ENCODE results near the gene SLC4A11.
A peak's percentile ranks its signal among the peaks of the same experiment; 100 is the strongest.

The SLC4A11 gene

GRCh38 chr20:3255728-3256127 is 16.7 kb upstream of the SLC4A11 start:
- H3K27ac ChIP-seq = no peak overlapping the region
- TF ChIP-seq CTCF (conservative IDR thresholded peaks at IDR 0.05) = no peak

DNA sequence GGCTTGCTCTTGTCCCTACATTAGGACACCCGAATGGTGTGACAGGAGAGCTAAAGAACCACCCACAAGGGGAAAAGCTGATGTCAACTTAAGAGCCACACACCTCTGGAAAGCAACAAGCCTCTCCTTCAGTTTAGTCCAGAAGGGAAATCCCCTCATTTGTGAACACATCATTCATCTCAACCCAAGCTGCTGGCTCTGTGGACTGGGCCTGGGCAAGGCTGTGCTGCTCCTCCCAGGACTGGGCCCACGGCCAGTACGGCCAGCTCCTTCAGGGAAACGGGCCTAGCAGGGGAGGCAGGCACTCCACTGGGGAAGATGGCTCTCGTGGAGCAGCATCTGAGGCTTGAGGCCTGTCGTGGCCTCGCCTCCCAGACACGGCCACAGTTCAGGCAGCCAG is 12.8 kb upstream of the SLC4A11 start:
- TF ChIP-seq CTCF (conservative IDR thresholded peaks at IDR 0.05) = no peak
- H3K27ac ChIP-seq = no peak overlapping the region

DNA sequence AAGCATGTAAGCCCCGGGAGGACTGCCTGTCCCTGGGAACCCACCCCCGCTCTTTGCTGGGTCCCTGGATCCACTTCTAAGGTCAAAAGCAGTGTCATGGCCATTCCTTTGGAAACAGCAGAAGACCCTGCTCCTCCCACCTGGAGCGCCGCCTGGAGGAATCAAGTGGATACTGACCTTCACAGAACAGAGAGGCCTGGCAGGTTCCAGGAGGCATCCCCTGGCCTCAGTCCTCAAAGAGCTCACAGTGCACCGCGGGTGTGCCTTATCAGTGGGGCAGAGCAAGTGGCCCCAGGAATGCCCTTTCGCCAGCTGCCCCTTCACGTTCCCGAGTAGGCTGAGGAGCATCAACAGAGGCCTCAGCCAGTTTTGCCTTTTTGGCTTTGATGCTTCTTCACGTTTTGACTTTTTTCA is 11.1 kb upstream of the SLC4A11 start:
- H3K27ac ChIP-seq = no peak overlapping the region
- peak; percentile 28; the same call in 1 of the 2 replicates for TF ChIP-seq CTCF (conservative IDR thresholded peaks at IDR 0.05)

DNA sequence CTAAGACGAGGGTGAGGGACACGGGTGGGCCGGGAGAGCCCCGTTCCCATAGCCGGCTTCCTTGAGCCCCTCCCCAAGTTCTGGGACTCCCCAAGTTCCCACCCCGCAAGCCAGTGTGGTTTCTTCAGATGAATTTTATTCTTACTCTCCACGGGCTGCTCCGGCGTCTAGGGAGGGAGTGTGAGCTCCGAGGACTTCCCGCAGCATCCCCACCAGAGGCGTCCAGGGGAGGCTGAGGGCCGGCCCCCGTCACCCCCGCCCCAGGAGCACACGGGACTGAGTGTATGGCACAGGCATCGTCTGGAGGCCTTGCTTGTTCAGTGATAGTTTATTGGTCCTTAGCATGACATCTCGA is 10.0 kb upstream of the SLC4A11 start:
- H3K27ac ChIP-seq = no peak overlapping the region
- no peak for TF ChIP-seq CTCF (conservative IDR thresholded peaks at IDR 0.05)

- TF ChIP-seq CTCF (conservative IDR thresholded peaks at IDR 0.05) = no peak
- no peak overlapping the region for H3K27ac ChIP-seq
These were observed 9.4 kb upstream of the SLC4A11 start for GRCh38 chr20:3248167-3248992.

GRCh38 chr20:3247638-3248037 is 8.6 kb upstream of the SLC4A11 start:
- TF ChIP-seq CTCF (conservative IDR thresholded peaks at IDR 0.05) = no peak
- no peak overlapping the region for H3K27ac ChIP-seq

GRCh38 chr20:3246682-3247081 is 7.7 kb upstream of the SLC4A11 start:
- peak overlapping the region; percentile 47; the same call in 1 of the 2 replicates for H3K27ac ChIP-seq
- TF ChIP-seq CTCF (conservative IDR thresholded peaks at IDR 0.05) = no peak

Data from VCaP (cell line).